ENCODE measurements around the gene ATP13A1. TPM values are rescaled to one million over a fixed set of nuclear protein-coding genes. Genes with fewer than 3 reads are reported as not detected.
A peak's percentile ranks its signal among the peaks of the same experiment; 100 is the strongest.

Gene ATP13A1
- total RNA-seq, 5 donors from 2014 or later (not counting 1 experiment from before 2014, with no cell fraction given), result 80.4 to 170 (median 156) TPM

- H3K27ac ChIP-seq (ENCODE audit: low read length), result no peak overlapping the region
- Mint-ChIP-seq H3K9me3 (no peaks in the 10 kb centered on the region), H3K4me3 (no peak overlapping the region), H3K4me1 (peaks cover 0 to 9% (median 0%) of the 10 kb centered on the region in 3 donors), H3K36me3 (peaks cover 44% of the 10 kb centered on the region), H3K27ac (no peak overlapping the region), H3K27me3 (no peaks in the 10 kb centered on the region)
- H3K4me3 ChIP-seq (ENCODE audit: control insufficient read depth in 1 of 2, extremely low read depth in 1 of 2, low read length in 1 of 2), result no peak overlapping the region
- no peaks in the 10 kb centered on the region for H3K9me3 ChIP-seq
- no peaks in the 10 kb centered on the region for H3K4me1 ChIP-seq (ENCODE audit: control insufficient read depth in 1 of 2, extremely low read depth in 1 of 2, insufficient read depth in 2 of 2, low read length in 2 of 2)
- POLR2A ChIA-PET, result no interaction called here
- DNase-seq (no peak), ATAC-seq (replicated peaks in 1 of 4) (no peak)
- WGBS (ENCODE audit: insufficient coverage), result 89% methylated on average over 7 of the region's 9 CpGs
- H3K36me3 ChIP-seq (ENCODE audit: control insufficient read depth in 2 of 2, extremely low read depth in 1 of 2, insufficient read depth in 1 of 2, low read length in 1 of 2), result peaks cover 45 to 89% of the 10 kb centered on the region in 2 donors
- H3K27me3 ChIP-seq (replicated peaks in 1 of 2; ENCODE audit: control insufficient read depth in 2 of 2, extremely low read depth in 1 of 2, insufficient read depth in 2 of 2, low read length in 1 of 2), result no peaks in the 10 kb centered on the region
- CTCF ChIA-PET, result no interaction called here
Measured at GRCh38 chr19:19650331-19650730, 13.1 kb downstream of the ATP13A1 start.

GRCh38 chr19:19649580-19649995 is 13.9 kb downstream of the ATP13A1 start:
- Histone ChIP-seq H3K9me3 (no peaks in the 10 kb centered on the region), H3K27me3 (replicated peaks in 1 of 2; ENCODE audit: control insufficient read depth in 2 of 2, extremely low read depth in 1 of 2, insufficient read depth in 2 of 2, low read length in 1 of 2) (no peaks in the 10 kb centered on the region), H3K4me3 (ENCODE audit: control insufficient read depth in 1 of 2, extremely low read depth in 1 of 2, low read length in 1 of 2) (no peak overlapping the region), H3K4me1 (ENCODE audit: control insufficient read depth in 1 of 2, extremely low read depth in 1 of 2, insufficient read depth in 2 of 2, low read length in 2 of 2) (no peaks in the 10 kb centered on the region), H3K27ac (ENCODE audit: low read length) (no peak overlapping the region), H3K36me3 (ENCODE audit: control insufficient read depth in 2 of 2, extremely low read depth in 1 of 2, insufficient read depth in 1 of 2, low read length in 1 of 2) (peaks cover 48 to 89% of the 10 kb centered on the region in 2 donors)
- no peak overlapping the region for H3K4me3 Mint-ChIP-seq
- H3K27me3 Mint-ChIP-seq, result no peaks in the 10 kb centered on the region
- DNase-seq (no peak), ATAC-seq (replicated peaks in 1 of 4) (no peak)
- H3K27ac Mint-ChIP-seq, result peak overlapping the region in 1 of 2 donors; percentile 77
- ChIA-PET POLR2A (no interaction called here), CTCF (interaction anchor here in 1 of 2 donors (0.6 kb wide), 2 partner anchors 118 to 128 kb away, joined by 3 to 8 read pairs; no protein-coding TSS in a partner anchor)
- H3K9me3 Mint-ChIP-seq, result no peaks in the 10 kb centered on the region
- WGBS (ENCODE audit: insufficient coverage), result 94% methylated on average over 16 of the region's 22 CpGs
- H3K36me3 Mint-ChIP-seq, result peaks cover 43% of the 10 kb centered on the region
- peaks cover 0 to 9% (median 0%) of the 10 kb centered on the region in 3 donors for H3K4me1 Mint-ChIP-seq

DNA sequence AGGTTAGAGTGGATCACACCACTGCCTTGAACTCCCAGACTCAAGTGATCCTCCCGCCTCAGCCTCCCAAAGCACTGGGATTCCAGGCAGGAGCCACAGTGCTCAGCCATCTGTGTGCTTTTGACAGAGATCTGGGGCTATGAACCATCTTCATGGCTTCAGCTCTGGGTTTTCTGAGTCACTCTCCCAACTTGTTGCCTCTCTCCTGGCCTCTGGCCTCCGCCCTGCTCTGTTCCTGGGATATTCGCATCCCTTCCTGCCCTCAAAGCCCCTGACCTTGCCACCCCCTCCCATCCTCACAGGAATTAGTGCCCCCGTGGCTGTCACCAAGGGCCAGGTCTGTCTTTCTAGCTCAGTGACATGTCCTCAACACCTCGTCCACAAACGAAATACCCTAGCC is 14.3 kb downstream of the ATP13A1 start:
- Histone ChIP-seq H3K9me3 (no peaks in the 10 kb centered on the region), H3K4me3 (ENCODE audit: control insufficient read depth in 1 of 2, extremely low read depth in 1 of 2, low read length in 1 of 2) (no peak overlapping the region), H3K27me3 (replicated peaks in 1 of 2; ENCODE audit: control insufficient read depth in 2 of 2, extremely low read depth in 1 of 2, insufficient read depth in 2 of 2, low read length in 1 of 2) (no peaks in the 10 kb centered on the region), H3K27ac (ENCODE audit: low read length) (no peak overlapping the region), H3K4me1 (ENCODE audit: control insufficient read depth in 1 of 2, extremely low read depth in 1 of 2, insufficient read depth in 2 of 2, low read length in 2 of 2) (peaks cover 0 to 2% of the 10 kb centered on the region in 2 experiments), H3K36me3 (ENCODE audit: control insufficient read depth in 2 of 2, extremely low read depth in 1 of 2, insufficient read depth in 1 of 2, low read length in 1 of 2) (peaks cover 44 to 85% of the 10 kb centered on the region in 2 donors)
- POLR2A ChIA-PET, result no interaction called here
- H3K27ac Mint-ChIP-seq, result peak overlapping the region in 1 of 2 donors; percentile 77
- peaks cover 41% of the 10 kb centered on the region for H3K36me3 Mint-ChIP-seq
- no peaks in the 10 kb centered on the region for H3K27me3 Mint-ChIP-seq
- WGBS (ENCODE audit: insufficient coverage), result 89% methylated on average over 6 of the region's 6 CpGs
- ATAC-seq (replicated peaks in 1 of 4), result no peak
- no peaks in the 10 kb centered on the region for H3K9me3 Mint-ChIP-seq
- CTCF ChIA-PET, result interaction anchor here in 1 of 2 donors (0.6 kb wide), 1 partner anchor 127 kb away, joined by 3 read pairs; no protein-coding TSS in a partner anchor
- peaks cover 0 to 10% (median under 1%) of the 10 kb centered on the region in 3 donors for H3K4me1 Mint-ChIP-seq
- H3K4me3 Mint-ChIP-seq, result no peak overlapping the region
- DNase-seq, result no peak

GRCh38 chr19:19647037-19647835 is 16.2 kb downstream of the ATP13A1 start:
- no peak overlapping the region for H3K4me3 Mint-ChIP-seq
- Histone ChIP-seq H3K9me3 (no peaks in the 10 kb centered on the region), H3K4me3 (ENCODE audit: control insufficient read depth in 1 of 2, extremely low read depth in 1 of 2, low read length in 1 of 2) (no peak overlapping the region), H3K27ac (ENCODE audit: low read length) (no peak overlapping the region), H3K36me3 (ENCODE audit: control insufficient read depth in 2 of 2, extremely low read depth in 1 of 2, insufficient read depth in 1 of 2, low read length in 1 of 2) (peaks cover 29 to 65% of the 10 kb centered on the region in 2 donors), H3K4me1 (ENCODE audit: control insufficient read depth in 1 of 2, extremely low read depth in 1 of 2, insufficient read depth in 2 of 2, low read length in 2 of 2) (peaks cover 0 to 20% of the 10 kb centered on the region in 2 experiments), H3K27me3 (replicated peaks in 1 of 2; ENCODE audit: control insufficient read depth in 2 of 2, extremely low read depth in 1 of 2, insufficient read depth in 2 of 2, low read length in 1 of 2) (no peaks in the 10 kb centered on the region)
- H3K4me1 Mint-ChIP-seq, result peaks cover 11 to 13% (median 11%) of the 10 kb centered on the region in 3 donors
- H3K27ac Mint-ChIP-seq, result peak overlapping the region in 1 of 2 donors; percentile 57
- H3K36me3 Mint-ChIP-seq, result peaks cover 30% of the 10 kb centered on the region
- 91% methylated on average over 16 of the region's 29 CpGs for WGBS (ENCODE audit: insufficient coverage)
- DNase-seq, result no peak
- no peak for ATAC-seq (replicated peaks in 1 of 4)
- POLR2A ChIA-PET, result no interaction called here
- CTCF ChIA-PET, result interaction anchor here in 1 of 2 donors (0.7 kb wide), 1 partner anchor 1419 kb away, joined by 3 read pairs; no protein-coding TSS in a partner anchor
- no peaks in the 10 kb centered on the region for H3K27me3 Mint-ChIP-seq
- no peaks in the 10 kb centered on the region for H3K9me3 Mint-ChIP-seq

GRCh38 chr19:19645233-19645870 is 18.1 kb downstream of the ATP13A1 start:
- Histone ChIP-seq H3K36me3 (ENCODE audit: control insufficient read depth in 2 of 2, extremely low read depth in 1 of 2, insufficient read depth in 1 of 2, low read length in 1 of 2) (peaks cover 23 to 59% of the 10 kb centered on the region in 2 donors), H3K9me3 (no peaks in the 10 kb centered on the region), H3K27ac (ENCODE audit: low read length) (no peak overlapping the region), H3K4me3 (ENCODE audit: control insufficient read depth in 1 of 2, extremely low read depth in 1 of 2, low read length in 1 of 2) (no peak overlapping the region), H3K4me1 (ENCODE audit: control insufficient read depth in 1 of 2, extremely low read depth in 1 of 2, insufficient read depth in 2 of 2, low read length in 2 of 2) (peaks cover 0 to 33% of the 10 kb centered on the region in 2 experiments), H3K27me3 (replicated peaks in 1 of 2; ENCODE audit: control insufficient read depth in 2 of 2, extremely low read depth in 1 of 2, insufficient read depth in 2 of 2, low read length in 1 of 2) (no peaks in the 10 kb centered on the region)
- no peak for ATAC-seq (replicated peaks in 1 of 4)
- 98% methylated on average over 17 of the region's 17 CpGs for WGBS (ENCODE audit: insufficient coverage)
- Mint-ChIP-seq H3K27ac (no peak overlapping the region), H3K4me3 (no peak overlapping the region), H3K36me3 (peaks cover 24% of the 10 kb centered on the region), H3K9me3 (no peaks in the 10 kb centered on the region), H3K4me1 (peaks cover 17 to 21% (median 20%) of the 10 kb centered on the region in 3 donors), H3K27me3 (no peaks in the 10 kb centered on the region)
- DNase-seq, result no peak
- ChIA-PET CTCF (no interaction called here), POLR2A (no interaction called here)

DNA sequence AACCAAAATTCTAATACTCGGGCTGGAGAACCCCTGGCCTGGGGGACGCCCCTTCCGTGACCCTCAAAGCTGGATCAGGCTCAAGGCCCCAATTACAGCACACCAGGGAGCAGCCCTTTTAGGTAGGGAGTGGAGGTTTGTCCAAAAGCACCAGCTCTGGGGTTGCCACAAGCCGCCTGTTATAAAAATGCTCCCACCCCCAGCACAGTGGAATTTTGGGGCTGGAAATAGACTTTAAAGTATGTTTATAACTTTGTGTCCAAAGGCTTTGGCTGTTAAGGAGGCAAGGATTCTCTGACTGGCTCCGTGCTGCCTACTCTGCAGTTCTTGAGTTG is 19.5 kb downstream of the ATP13A1 start:
- peaks cover 21 to 57% of the 10 kb centered on the region in 2 donors for H3K36me3 ChIP-seq (ENCODE audit: control insufficient read depth in 2 of 2, extremely low read depth in 1 of 2, insufficient read depth in 1 of 2, low read length in 1 of 2)
- ATAC-seq (replicated peaks in 1 of 4) (no peak), DNase-seq (no peak)
- H3K4me3 Mint-ChIP-seq, result peak overlapping the region; percentile 92 to 93 (median 92)
- H3K27me3 Mint-ChIP-seq, result no peaks in the 10 kb centered on the region
- H3K27me3 ChIP-seq (replicated peaks in 1 of 2; ENCODE audit: control insufficient read depth in 2 of 2, extremely low read depth in 1 of 2, insufficient read depth in 2 of 2, low read length in 1 of 2), result no peaks in the 10 kb centered on the region
- peaks cover 22 to 26% (median 23%) of the 10 kb centered on the region in 3 donors for H3K4me1 Mint-ChIP-seq
- H3K4me3 ChIP-seq (ENCODE audit: control insufficient read depth in 1 of 2, extremely low read depth in 1 of 2, low read length in 1 of 2), result peak overlapping the region; percentile 96 to 100
- POLR2A ChIA-PET, result interaction anchor here (0.5 to 0.6 kb wide), 2 partner anchors 41 to 156 kb away, joined by 3 to 4 read pairs; no protein-coding TSS in a partner anchor
- H3K4me1 ChIP-seq (ENCODE audit: control insufficient read depth in 1 of 2, extremely low read depth in 1 of 2, insufficient read depth in 2 of 2, low read length in 2 of 2), result peaks cover 0 to 40% of the 10 kb centered on the region in 2 experiments
- CTCF ChIA-PET, result interaction anchor here (0.6 to 1.5 kb wide), 4 partner anchors 15 to 112 kb away, joined by 3 to 10 read pairs (median 6); no protein-coding TSS in a partner anchor
- H3K27ac Mint-ChIP-seq, result peak overlapping the region; percentile 95 to 98
- peak overlapping the region; percentile 89 for H3K27ac ChIP-seq (ENCODE audit: low read length)
- peaks cover 24% of the 10 kb centered on the region for H3K36me3 Mint-ChIP-seq
- no peaks in the 10 kb centered on the region for H3K9me3 ChIP-seq
- no CpG with 5 or more reads among the region's 5 CpGs for WGBS (ENCODE audit: insufficient coverage)
- H3K9me3 Mint-ChIP-seq, result no peaks in the 10 kb centered on the region

Data from T-cell (primary cell).